H1 (cell line): ENCODE measurements around the gene KLF16. TPM values are rescaled to one million over a fixed set of nuclear protein-coding genes. Genes with fewer than 3 reads are reported as not detected.
"Not testable (repeated sequence)": the region's sequence is repeated elsewhere in the genome, so short reads cannot be mapped to it uniquely, and the experiment has no call there.

Source experiments
- CTCF ChIA-PET: fragments of 300-600 bp; sonication (Branson Sonifier 250); formaldehyde crosslinking; loops from one replicate; lab custom pipeline; 2021; ENCODE audit not compliant: partially characterized antibody; lab: Charles Lee
- POLR2A ChIA-PET: fragments of 300-600 bp; sonication (Branson Sonifier 250); formaldehyde crosslinking; loops from one replicate; lab custom pipeline; 2021; ENCODE audit warnings: inconsistent platforms; ENCODE audit not compliant: partially characterized antibody; lab: Charles Lee
- DNase-seq, 2 experiments: peaks; one replicate each; pipeline versions ENCODE4 v3.0.0 to v3.0.0-alpha.2; 2010 to 2022; ENCODE audit warnings: low spot score in 2 of 2, low read depth in 1 of 2, mixed read lengths in 1 of 2
- FAIRE-seq: peaks from 2 replicates; lab custom pipeline; 2011; peaks lifted over from hg19 to GRCh38; lab: Jason Lieb, UNC
- H2AFZ ChIP-seq: 2 replicates; pipeline ENCODE4 v1.8.1; 2012; ENCODE audit warnings: low read length, inconsistent platforms
- H2AK5ac ChIP-seq: 2 replicates; pipeline ENCODE4 v1.6.1; 2013; ENCODE audit warnings: low read depth, low read length
- H2BK120ac ChIP-seq: replicated peaks from 2 replicates; pipeline ENCODE3; 2013; ENCODE audit warnings: low read depth, low read length, inconsistent platforms
- H2BK12ac ChIP-seq: 2 replicates; pipeline ENCODE4 v1.6.1; 2013; ENCODE audit warnings: low read depth, low read length
- H2BK15ac ChIP-seq: 2 replicates; pipeline ENCODE4 v1.6.1; 2013; ENCODE audit warnings: low read length
- H2BK20ac ChIP-seq: 2 replicates; pipeline ENCODE4 v1.6.1; 2013; ENCODE audit warnings: low read length
- H2BK5ac ChIP-seq: 2 replicates; pipeline ENCODE4 v1.6.1; 2013; ENCODE audit warnings: low read depth, low read length
- H3K14ac ChIP-seq: 2 replicates; pipeline ENCODE4 v1.6.1; 2013; ENCODE audit warnings: inconsistent platforms; ENCODE audit not compliant: insufficient read length
- H3K18ac ChIP-seq: 2 replicates; pipeline ENCODE4 v1.6.1; 2013; ENCODE audit warnings: low read length; ENCODE audit errors: extremely low read depth
- H3K23ac ChIP-seq: 2 replicates; pipeline ENCODE4 v1.6.1; 2013; ENCODE audit warnings: inconsistent platforms; ENCODE audit not compliant: insufficient read length
- H3K23me2 ChIP-seq: 2 replicates; pipeline ENCODE4 v1.6.1; 2013; ENCODE audit warnings: low read depth, low read length
- H3K27ac ChIP-seq: 2 replicates; pipeline ENCODE4 v1.6.1; 2011; ENCODE audit warnings: low read depth, low read length, inconsistent platforms
- H3K27me3 ChIP-seq, 4 experiments: replicated peaks in 1 of 4; 1 replicate in 1 of 4; 2 replicates in 3 of 4; pipeline versions ENCODE4 v1.6.1 to v1.8.1; 2011 to 2013; ENCODE audit warnings: low read length in 3 of 4, mild to moderate bottlenecking in 3 of 4, inconsistent platforms in 2 of 4, mixed read lengths in 2 of 4, moderate library complexity in 1 of 4; ENCODE audit not compliant: control insufficient read depth in 3 of 4, insufficient read depth in 3 of 4; ENCODE audit errors: extremely low read depth in 1 of 4
- H3K36me3 ChIP-seq, 4 experiments: 2 replicates each; pipeline versions ENCODE4 v1.6.1 to v1.8.1; 2011 to 2013; ENCODE audit warnings: mild to moderate bottlenecking in 4 of 4, low read length in 3 of 4, moderate library complexity in 2 of 4, control low read depth in 1 of 4, inconsistent platforms in 1 of 4; ENCODE audit not compliant: insufficient read depth in 4 of 4, control insufficient read depth in 2 of 4
- H3K4ac ChIP-seq: replicated peaks from 2 replicates; pipeline ENCODE3; 2013; ENCODE audit warnings: low read length, low read depth, mixed read lengths, inconsistent platforms; ENCODE audit not compliant: insufficient read length
- H3K4me1 ChIP-seq, 4 experiments: replicated peaks in 1 of 4; 1 replicate in 1 of 4; 2 replicates in 3 of 4; pipeline versions ENCODE4 v1.6.1 to v1.8.1; 2011 to 2013; ENCODE audit warnings: low read length in 3 of 4, inconsistent platforms in 2 of 4, mixed read lengths in 1 of 4; ENCODE audit not compliant: insufficient read depth in 4 of 4, control insufficient read depth in 3 of 4
- H3K4me2 ChIP-seq, 2 experiments: 2 replicates each; pipeline versions ENCODE4 v1.6.1 to v1.8.1; 2011 to 2013; ENCODE audit warnings: low read depth in 2 of 2, low read length in 2 of 2, control low read depth in 1 of 2, inconsistent platforms in 1 of 2, mild to moderate bottlenecking in 1 of 2; ENCODE audit not compliant: insufficient read depth in 1 of 2
- H3K4me3 ChIP-seq, 4 experiments: fragments of 200-600, 300-600 bp in 1 of 4; sonication (generic), shearing (Covaris generic), sonication (Bioruptor Twin) in 1 of 4; 2 replicates each; pipeline versions ENCODE4 v1.5.1 to v1.8.1; 2011 to 2016; ENCODE audit warnings: low read length in 4 of 4, low read depth in 3 of 4, control low read depth in 2 of 4, inconsistent platforms in 2 of 4, mild to moderate bottlenecking in 2 of 4, mixed read lengths in 1 of 4, moderate library complexity in 1 of 4; ENCODE audit not compliant: insufficient read depth in 2 of 4; ENCODE audit errors: extremely low read depth in 1 of 4
- H3K56ac ChIP-seq: replicated peaks from 2 replicates; pipeline ENCODE3; 2013; ENCODE audit warnings: low read depth, mild to moderate bottlenecking, mixed read lengths, low read length, inconsistent platforms; ENCODE audit not compliant: insufficient read length
- H3K79me1 ChIP-seq: 2 replicates; pipeline ENCODE4 v1.6.1; 2013; ENCODE audit warnings: low read depth, low read length, control low read depth
- H3K79me2 ChIP-seq, 2 experiments: 2 replicates each; pipeline versions ENCODE4 v1.6.1 to v1.8.1; 2012 to 2013; ENCODE audit warnings: low read length in 2 of 2, mild to moderate bottlenecking in 2 of 2, inconsistent platforms in 1 of 2; ENCODE audit not compliant: insufficient read depth in 2 of 2, control insufficient read depth in 1 of 2
- H3K9ac ChIP-seq, 4 experiments: replicated peaks in 1 of 4; 1 replicate in 1 of 4; 2 replicates in 3 of 4; pipeline versions ENCODE4 v1.6.1 to v1.8.1; 2011 to 2013; ENCODE audit warnings: low read depth in 3 of 4, low read length in 3 of 4, control low read depth in 2 of 4, mild to moderate bottlenecking in 2 of 4, moderate library complexity in 2 of 4, inconsistent platforms in 1 of 4; ENCODE audit errors: extremely low read depth in 1 of 4
- H3K9me3 ChIP-seq, 2 experiments: 2 replicates each; pipeline versions ENCODE4 v1.6.1 to v1.8.1; 2012 to 2013; ENCODE audit warnings: mild to moderate bottlenecking in 2 of 2, moderate library complexity in 2 of 2, control low read depth in 1 of 2, inconsistent platforms in 1 of 2, low read depth in 1 of 2, low read length in 1 of 2, mixed read lengths in 1 of 2; ENCODE audit not compliant: insufficient read depth in 2 of 2
- H4K20me1 ChIP-seq, 2 experiments: replicated peaks in 1 of 2; 2 replicates each; pipeline versions ENCODE3 to v1.8.1; 2011 to 2013; ENCODE audit warnings: inconsistent platforms in 2 of 2, low read length in 2 of 2, mild to moderate bottlenecking in 1 of 2; ENCODE audit not compliant: insufficient read depth in 2 of 2, control insufficient read depth in 1 of 2
- H4K5ac ChIP-seq: 2 replicates; pipeline ENCODE4 v1.6.1; 2013; ENCODE audit warnings: low read length, low read depth, mixed read lengths, inconsistent platforms; ENCODE audit not compliant: insufficient read length
- H4K8ac ChIP-seq: 2 replicates; pipeline ENCODE4 v1.8.0; 2013; ENCODE audit warnings: mild to moderate bottlenecking, moderate library complexity, low read length, inconsistent platforms; ENCODE audit not compliant: insufficient read depth; ENCODE audit errors: extremely low read depth
- H4K91ac ChIP-seq: replicated peaks from 2 replicates; pipeline ENCODE3; 2013; ENCODE audit warnings: low read length, mixed read lengths, inconsistent platforms; ENCODE audit not compliant: insufficient read length
- WGBS, 2 experiments: shearing (Covaris generic) in 1 of 2; methylation state at CpG; one replicate each; pipeline versions ENCODE4 v1.1.6 to v1.1.7; 2013 to 2015; ENCODE audit warnings: low lambda C conversion rate in 2 of 2, mixed read lengths in 2 of 2, inconsistent platforms in 1 of 2, low coverage in 1 of 2, missing lambda C conversion rate in 1 of 2; ENCODE audit not compliant: insufficient replicate concordance in 2 of 2, insufficient coverage in 1 of 2, insufficient read length in 1 of 2; ENCODE audit errors: extremely low coverage in 1 of 2, missing lambda C conversion rate in 1 of 2; 5-methylcytosine and 5-hydroxymethylcytosine counted together
- polyA plus RNA-seq, 7 experiments: library from polyadenylated mRNA; depleted of rRNA in 3 of 7; stranded (reverse) in 5 of 7; unstranded in 2 of 7; fragments of >200 nt in 5 of 7; fragments of 200-250 nt in 2 of 7; gene quantifications; 1 replicate in 5 of 7; 2 replicates in 1 of 7; 4 replicates in 1 of 7; pipeline versions ENCODE4 v1.2.1 to v1.2.3, GENCODE V29; 2011 to 2013; ENCODE audit warnings: missing spikeins in 2 of 7, mixed read lengths in 2 of 7
- total RNA-seq: library from RNA; stranded (reverse); fragmentation: NEBNext Ultra II Directional; extraction: Animal tissue kit (Norgen Biotek cat#: 25700); gene quantifications from 2 replicates; pipeline ENCODE4 v1.2.1, GENCODE V29; 2021

KLF16 gene
- total and polyA plus RNA-seq, 2 of the 8 experiments (the other 6 are each of a cell fraction or from before 2014, with no cell fraction given) = 14.3 to 45.9 TPM

DNA sequence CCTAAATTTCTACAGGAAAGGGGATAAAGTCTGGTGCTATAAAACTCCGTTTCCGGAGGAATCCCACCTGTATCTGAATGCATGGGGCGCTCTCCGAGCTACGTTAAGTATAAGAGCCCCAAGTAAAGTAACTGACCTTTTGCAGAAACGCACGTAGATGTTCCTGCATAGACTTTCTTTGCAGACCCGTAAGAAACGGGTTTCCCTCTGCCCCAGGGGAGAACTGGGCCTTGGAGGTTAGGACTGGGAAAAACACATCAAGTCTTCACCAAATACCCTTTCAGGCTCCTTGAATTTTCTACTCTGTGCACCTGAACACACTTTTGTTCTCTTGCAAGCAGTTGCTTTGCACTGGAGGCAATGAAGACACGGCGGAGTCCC, 11.9 kb upstream of the KLF16 start:
- CTCF ChIA-PET = interaction anchor here (0.7 to 2.4 kb wide), 5 partner anchors 11 to 31 kb away, joined by 3 to 12 read pairs (median 5); partner anchors contain the start of genes ADAT3 and SCAMP4
- H3K27ac ChIP-seq = not testable (repeated sequence)
- POLR2A ChIA-PET = interaction anchor here (0.9 to 2.6 kb wide), 6 partner anchors 9 to 29 kb away, joined by 3 to 13 read pairs (median 6); partner anchors contain the start of gene ABHD17A

More for the DNA sequence above, 11.9 kb upstream of the KLF16 start:
- H2BK20ac ChIP-seq, H3K4me1 ChIP-seq, H2BK120ac ChIP-seq, H2BK12ac ChIP-seq, H3K14ac ChIP-seq, H4K91ac ChIP-seq, H4K8ac ChIP-seq, H3K27me3 ChIP-seq, H3K9me3 ChIP-seq, H3K23ac ChIP-seq, H4K5ac ChIP-seq, H3K36me3 ChIP-seq, H3K56ac ChIP-seq, H4K20me1 ChIP-seq, H3K4ac ChIP-seq, DNase-seq, H2AFZ ChIP-seq, H3K79me1 ChIP-seq, H2BK15ac ChIP-seq, H2AK5ac ChIP-seq, H3K18ac ChIP-seq, H2BK5ac ChIP-seq: not testable (repeated sequence)
- Histone ChIP-seq H3K9ac (peak overlapping the region; percentile 39 to 78 (median 75)), H3K4me2 (peak overlapping the region; percentile 89 to 99), H3K79me2 (peaks cover 0 to 33% of the 10 kb centered on the region in 2 experiments; a peak in 3 of 4 replicates), H3K4me3 (peak overlapping the region; percentile 86 to 91 (median 88)), H3K23me2 (peaks cover 14% of the 10 kb centered on the region)
- 9% methylated on average over 11 of the region's 11 CpGs; no CpG with 5 or more reads in 1 of the 2 experiments for WGBS, 2 experiments
- FAIRE-seq = peak; percentile 42
